ENCODE data around the gene RNFT2. TPM values are rescaled to one million over a fixed set of nuclear protein-coding genes. Genes with fewer than 3 reads are reported as not detected.

The RNFT2 gene
- total RNA-seq, 1 experiment from 2014 or later: 34.9 TPM

DNA sequence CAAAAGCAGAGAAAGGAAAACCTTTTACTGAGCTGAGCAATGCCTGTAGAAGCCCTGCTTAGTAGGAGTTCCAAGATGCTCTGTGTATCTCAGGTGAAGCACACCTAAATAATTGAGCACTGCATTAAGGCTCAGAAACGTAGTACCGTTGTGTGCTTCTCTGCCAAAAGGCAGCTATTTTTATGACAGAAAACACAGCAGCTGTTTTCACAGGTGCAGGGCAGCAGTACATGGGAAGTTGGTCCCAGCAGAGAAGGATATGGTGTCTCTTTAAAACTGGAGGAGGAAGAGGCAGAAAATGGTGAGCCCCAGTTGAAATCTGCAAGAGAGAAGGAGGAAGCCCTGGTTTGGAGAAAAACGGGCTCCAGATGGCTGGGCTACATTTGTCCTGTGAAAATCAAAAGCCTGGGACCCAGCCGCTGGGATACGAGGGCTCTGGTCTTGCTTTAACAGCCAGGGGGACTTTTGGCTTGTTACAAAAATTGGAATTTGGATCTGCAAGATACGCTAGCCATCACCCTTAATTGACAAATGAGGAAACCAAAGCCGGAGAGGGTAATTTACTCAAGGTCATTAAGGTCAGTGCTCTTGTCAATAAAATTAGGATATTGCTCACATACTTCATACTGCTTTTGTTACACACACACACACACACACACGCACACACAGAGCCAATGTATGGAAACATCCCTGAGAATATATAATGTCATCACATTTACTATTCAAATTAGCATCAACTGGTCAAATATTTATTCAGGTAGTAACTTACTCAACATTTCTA is 27.6 kb upstream of the RNFT2 start:
- H3K4me2 ChIP-seq (ENCODE audit: low read length): no peak overlapping the region
- no peaks in the 10 kb centered on the region for H4K20me1 ChIP-seq (ENCODE audit: insufficient read depth)
- no TSS peak for BruUV-seq (replicated peaks)
- H3K4me3 ChIP-seq (replicated peaks in 1 of 2; ENCODE audit: low read depth in 1 of 2, low read length in 2 of 2): no peak overlapping the region
- POLR2A ChIA-PET: no interaction called here
- H3K9me3 ChIP-seq (ENCODE audit: control insufficient read depth in 1 of 2, insufficient read depth in 1 of 2, low read depth in 1 of 2, low read length in 2 of 2): no peaks in the 10 kb centered on the region
- no peaks in the 10 kb centered on the region for H3K79me2 ChIP-seq (ENCODE audit: insufficient read depth, low read length)
- H3K27me3 ChIP-seq (ENCODE audit: insufficient read depth, low read length): no peaks in the 10 kb centered on the region
- H3K36me3 ChIP-seq (ENCODE audit: control insufficient read depth in 1 of 2, insufficient read depth in 2 of 2, low read length in 2 of 2): no peaks in the 10 kb centered on the region
- RAD21 ChIA-PET (ENCODE audit: low non-redundant PET in 1 of 2, low total read pairs in 2 of 2, uncharacterized antibody in 2 of 2, unreplicated experiment in 2 of 2): no interaction called here
- intact Hi-C loops (cut with micrococcal nuclease): no loop called here
- no peak for ATAC-seq
- TF ChIP-seq SIN3A (IDR thresholded peaks at IDR 0.05; ENCODE audit: low read depth): no peak
- TF ChIP-seq YY1 (IDR thresholded peaks at IDR 0.05; ENCODE audit: extremely low read depth, insufficient replicate concordance, low read depth, low read length): no peak
- no peak for TF ChIP-seq ZFX (IDR thresholded peaks at IDR 0.05)
- TF ChIP-seq, protein P1, sequence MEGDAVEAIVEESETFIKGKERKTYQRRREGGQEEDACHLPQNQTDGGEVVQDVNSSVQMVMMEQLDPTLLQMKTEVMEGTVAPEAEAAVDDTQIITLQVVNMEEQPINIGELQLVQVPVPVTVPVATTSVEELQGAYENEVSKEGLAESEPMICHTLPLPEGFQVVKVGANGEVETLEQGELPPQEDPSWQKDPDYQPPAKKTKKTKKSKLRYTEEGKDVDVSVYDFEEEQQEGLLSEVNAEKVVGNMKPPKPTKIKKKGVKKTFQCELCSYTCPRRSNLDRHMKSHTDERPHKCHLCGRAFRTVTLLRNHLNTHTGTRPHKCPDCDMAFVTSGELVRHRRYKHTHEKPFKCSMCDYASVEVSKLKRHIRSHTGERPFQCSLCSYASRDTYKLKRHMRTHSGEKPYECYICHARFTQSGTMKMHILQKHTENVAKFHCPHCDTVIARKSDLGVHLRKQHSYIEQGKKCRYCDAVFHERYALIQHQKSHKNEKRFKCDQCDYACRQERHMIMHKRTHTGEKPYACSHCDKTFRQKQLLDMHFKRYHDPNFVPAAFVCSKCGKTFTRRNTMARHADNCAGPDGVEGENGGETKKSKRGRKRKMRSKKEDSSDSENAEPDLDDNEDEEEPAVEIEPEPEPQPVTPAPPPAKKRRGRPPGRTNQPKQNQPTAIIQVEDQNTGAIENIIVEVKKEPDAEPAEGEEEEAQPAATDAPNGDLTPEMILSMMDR (IDR thresholded peaks at IDR 0.05 in 2 of 3, conservative IDR thresholded peaks at IDR 0.05 in 1 of 3; ENCODE audit: borderline replicate concordance in 1 of 3, insufficient read depth in 1 of 3, low read depth in 2 of 3, low read length in 2 of 3): no peak
- TF ChIP-seq, protein P2, sequence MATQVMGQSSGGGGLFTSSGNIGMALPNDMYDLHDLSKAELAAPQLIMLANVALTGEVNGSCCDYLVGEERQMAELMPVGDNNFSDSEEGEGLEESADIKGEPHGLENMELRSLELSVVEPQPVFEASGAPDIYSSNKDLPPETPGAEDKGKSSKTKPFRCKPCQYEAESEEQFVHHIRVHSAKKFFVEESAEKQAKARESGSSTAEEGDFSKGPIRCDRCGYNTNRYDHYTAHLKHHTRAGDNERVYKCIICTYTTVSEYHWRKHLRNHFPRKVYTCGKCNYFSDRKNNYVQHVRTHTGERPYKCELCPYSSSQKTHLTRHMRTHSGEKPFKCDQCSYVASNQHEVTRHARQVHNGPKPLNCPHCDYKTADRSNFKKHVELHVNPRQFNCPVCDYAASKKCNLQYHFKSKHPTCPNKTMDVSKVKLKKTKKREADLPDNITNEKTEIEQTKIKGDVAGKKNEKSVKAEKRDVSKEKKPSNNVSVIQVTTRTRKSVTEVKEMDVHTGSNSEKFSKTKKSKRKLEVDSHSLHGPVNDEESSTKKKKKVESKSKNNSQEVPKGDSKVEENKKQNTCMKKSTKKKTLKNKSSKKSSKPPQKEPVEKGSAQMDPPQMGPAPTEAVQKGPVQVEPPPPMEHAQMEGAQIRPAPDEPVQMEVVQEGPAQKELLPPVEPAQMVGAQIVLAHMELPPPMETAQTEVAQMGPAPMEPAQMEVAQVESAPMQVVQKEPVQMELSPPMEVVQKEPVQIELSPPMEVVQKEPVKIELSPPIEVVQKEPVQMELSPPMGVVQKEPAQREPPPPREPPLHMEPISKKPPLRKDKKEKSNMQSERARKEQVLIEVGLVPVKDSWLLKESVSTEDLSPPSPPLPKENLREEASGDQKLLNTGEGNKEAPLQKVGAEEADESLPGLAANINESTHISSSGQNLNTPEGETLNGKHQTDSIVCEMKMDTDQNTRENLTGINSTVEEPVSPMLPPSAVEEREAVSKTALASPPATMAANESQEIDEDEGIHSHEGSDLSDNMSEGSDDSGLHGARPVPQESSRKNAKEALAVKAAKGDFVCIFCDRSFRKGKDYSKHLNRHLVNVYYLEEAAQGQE (IDR thresholded peaks at IDR 0.05; ENCODE audit: low read depth): no peak
- TF ChIP-seq POLR2AphosphoS5 (IDR thresholded peaks at IDR 0.05; ENCODE audit: low read depth, low read length): no peak
- no peak for TF ChIP-seq EGR1 (IDR thresholded peaks at IDR 0.05; ENCODE audit: low read depth)
- TF ChIP-seq ELF1 (IDR thresholded peaks at IDR 0.05; ENCODE audit: borderline replicate concordance, low read depth): no peak
- TF ChIP-seq POLR2A (IDR thresholded peaks at IDR 0.05; ENCODE audit: borderline replicate concordance, extremely low read depth, insufficient read depth, insufficient read length): no peak
- no peak for TF ChIP-seq JUND (IDR thresholded peaks at IDR 0.05)
- TF ChIP-seq RAD21 (IDR thresholded peaks at IDR 0.05; ENCODE audit: low read depth): no peak
- TF ChIP-seq, protein P3, sequence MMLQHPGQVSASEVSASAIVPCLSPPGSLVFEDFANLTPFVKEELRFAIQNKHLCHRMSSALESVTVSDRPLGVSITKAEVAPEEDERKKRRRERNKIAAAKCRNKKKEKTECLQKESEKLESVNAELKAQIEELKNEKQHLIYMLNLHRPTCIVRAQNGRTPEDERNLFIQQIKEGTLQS (IDR thresholded peaks at IDR 0.05): no peak
- TF ChIP-seq SRF (IDR thresholded peaks at IDR 0.05; ENCODE audit: low read depth): no peak
- TF ChIP-seq, protein P4, sequence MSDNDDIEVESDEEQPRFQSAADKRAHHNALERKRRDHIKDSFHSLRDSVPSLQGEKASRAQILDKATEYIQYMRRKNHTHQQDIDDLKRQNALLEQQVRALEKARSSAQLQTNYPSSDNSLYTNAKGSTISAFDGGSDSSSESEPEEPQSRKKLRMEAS (IDR thresholded peaks at IDR 0.05): no peak
- TF ChIP-seq SP1 (IDR thresholded peaks at IDR 0.05; ENCODE audit: low read depth): no peak
- no peaks in the 10 kb centered on the region for H3K9me2 ChIP-seq (ENCODE audit: insufficient read depth)
- no peak overlapping the region for H2AFZ ChIP-seq (ENCODE audit: low read depth, low read length, poor library complexity, severe bottlenecking)
- no peak overlapping the region for H3K27ac ChIP-seq (ENCODE audit: low read depth, low read length)
- peaks cover 0 to 12% of the 10 kb centered on the region in 2 experiments; a peak in 3 of 4 replicates for H3K4me1 ChIP-seq (ENCODE audit: control insufficient read depth in 1 of 2, insufficient read depth in 2 of 2, low read length in 2 of 2)
- no peak for DNase-seq (ENCODE audit: low read depth, low spot score)
- H3K9ac ChIP-seq (ENCODE audit: low read length): no peak overlapping the region
- CTCF ChIA-PET: interaction anchor here (1.6 to 3.1 kb wide), 4 partner anchors 245 to 792 kb away, joined by 4 to 18 read pairs (median 8); no protein-coding TSS in a partner anchor

Data from HCT116 (cell line).